ENCODE measurements around the gene SLC6A11.

The SLC6A11 gene

GRCh38 chr3:10919636-10920035, 103.6 kb downstream of the SLC6A11 start:
- Histone ChIP-seq H3K36me3 (ENCODE audit: control insufficient read depth, insufficient read depth, low read length) (no peaks in the 10 kb centered on the region), H3K4me3 (ENCODE audit: low read depth, low read length) (no peak overlapping the region), H3K9ac (ENCODE audit: low read depth, low read length) (no peak overlapping the region), H3K27ac (ENCODE audit: low read depth, low read length) (no peak overlapping the region), H3K27me3 (ENCODE audit: control insufficient read depth, insufficient read depth, low read length) (no peaks in the 10 kb centered on the region), H3K9me3 (ENCODE audit: control insufficient read depth, insufficient read depth, low read length) (no peaks in the 10 kb centered on the region), H3K4me1 (ENCODE audit: control insufficient read depth, insufficient read depth, low read length) (no peaks in the 10 kb centered on the region)

- H3K27me3 ChIP-seq (ENCODE audit: control insufficient read depth, insufficient read depth, low read length), result no peaks in the 10 kb centered on the region
- H3K4me1 ChIP-seq (ENCODE audit: control insufficient read depth, insufficient read depth, low read length), result no peaks in the 10 kb centered on the region
- H3K9ac ChIP-seq (ENCODE audit: low read depth, low read length), result no peak overlapping the region
- H3K4me3 ChIP-seq (ENCODE audit: low read depth, low read length), result no peak overlapping the region
- H3K9me3 ChIP-seq (ENCODE audit: control insufficient read depth, insufficient read depth, low read length), result no peaks in the 10 kb centered on the region
- H3K36me3 ChIP-seq (ENCODE audit: control insufficient read depth, insufficient read depth, low read length), result no peaks in the 10 kb centered on the region
- H3K27ac ChIP-seq (ENCODE audit: low read depth, low read length), result no peak overlapping the region
Observed at GRCh38 chr3:10925436-10926255, 109.6 kb downstream of the SLC6A11 start.

GRCh38 chr3:10926256-10926810, 110.3 kb downstream of the SLC6A11 start:
- no peaks in the 10 kb centered on the region for H3K9me3 ChIP-seq (ENCODE audit: control insufficient read depth, insufficient read depth, low read length)
- no peak overlapping the region for H3K9ac ChIP-seq (ENCODE audit: low read depth, low read length)
- H3K27me3 ChIP-seq (ENCODE audit: control insufficient read depth, insufficient read depth, low read length), result no peaks in the 10 kb centered on the region
- no peak overlapping the region for H3K4me3 ChIP-seq (ENCODE audit: low read depth, low read length)
- H3K36me3 ChIP-seq (ENCODE audit: control insufficient read depth, insufficient read depth, low read length), result no peaks in the 10 kb centered on the region
- H3K4me1 ChIP-seq (ENCODE audit: control insufficient read depth, insufficient read depth, low read length), result no peaks in the 10 kb centered on the region
- no peak overlapping the region for H3K27ac ChIP-seq (ENCODE audit: low read depth, low read length)

- no peaks in the 10 kb centered on the region for H3K27me3 ChIP-seq (ENCODE audit: control insufficient read depth, insufficient read depth, low read length)
Observed at GRCh38 chr3:10926811-10927521, 110.9 kb downstream of the SLC6A11 start.

GRCh38 chr3:10927551-10927950, 111.5 kb downstream of the SLC6A11 start:
- no peak overlapping the region for H3K4me3 ChIP-seq (ENCODE audit: low read depth, low read length)
- no peak overlapping the region for H3K27ac ChIP-seq (ENCODE audit: low read depth, low read length)
- H3K27me3 ChIP-seq (ENCODE audit: control insufficient read depth, insufficient read depth, low read length), result no peaks in the 10 kb centered on the region
- H3K9ac ChIP-seq (ENCODE audit: low read depth, low read length), result no peak overlapping the region
- H3K4me1 ChIP-seq (ENCODE audit: control insufficient read depth, insufficient read depth, low read length), result no peaks in the 10 kb centered on the region
- no peaks in the 10 kb centered on the region for H3K36me3 ChIP-seq (ENCODE audit: control insufficient read depth, insufficient read depth, low read length)
- H3K9me3 ChIP-seq (ENCODE audit: control insufficient read depth, insufficient read depth, low read length), result no peaks in the 10 kb centered on the region

More at GRCh38 chr3:10926811-10927521, 110.9 kb downstream of the SLC6A11 start:
- H3K36me3 ChIP-seq (ENCODE audit: control insufficient read depth, insufficient read depth, low read length), result no peaks in the 10 kb centered on the region
- H3K27ac ChIP-seq (ENCODE audit: low read depth, low read length), result no peak overlapping the region
- no peak overlapping the region for H3K9ac ChIP-seq (ENCODE audit: low read depth, low read length)
- H3K4me3 ChIP-seq (ENCODE audit: low read depth, low read length), result no peak overlapping the region
- H3K4me1 ChIP-seq (ENCODE audit: control insufficient read depth, insufficient read depth, low read length), result no peaks in the 10 kb centered on the region
- no peaks in the 10 kb centered on the region for H3K9me3 ChIP-seq (ENCODE audit: control insufficient read depth, insufficient read depth, low read length)

- Histone ChIP-seq H3K4me3 (ENCODE audit: low read depth, low read length) (no peak overlapping the region), H3K36me3 (ENCODE audit: control insufficient read depth, insufficient read depth, low read length) (no peaks in the 10 kb centered on the region), H3K9ac (ENCODE audit: low read depth, low read length) (no peak overlapping the region)
Observed at GRCh38 chr3:10928407-10928960, 112.5 kb downstream of the SLC6A11 start.

GRCh38 chr3:10928961-10929471, 113.0 kb downstream of the SLC6A11 start:
- H3K27ac ChIP-seq (ENCODE audit: low read depth, low read length), result no peak overlapping the region
- no peaks in the 10 kb centered on the region for H3K27me3 ChIP-seq (ENCODE audit: control insufficient read depth, insufficient read depth, low read length)
- H3K36me3 ChIP-seq (ENCODE audit: control insufficient read depth, insufficient read depth, low read length), result no peaks in the 10 kb centered on the region
- H3K9me3 ChIP-seq (ENCODE audit: control insufficient read depth, insufficient read depth, low read length), result no peaks in the 10 kb centered on the region
- H3K4me1 ChIP-seq (ENCODE audit: control insufficient read depth, insufficient read depth, low read length), result no peaks in the 10 kb centered on the region
- no peak overlapping the region for H3K9ac ChIP-seq (ENCODE audit: low read depth, low read length)
- H3K4me3 ChIP-seq (ENCODE audit: low read depth, low read length), result no peak overlapping the region

More at GRCh38 chr3:10928407-10928960, 112.5 kb downstream of the SLC6A11 start:
- H3K4me1 ChIP-seq (ENCODE audit: control insufficient read depth, insufficient read depth, low read length), result no peaks in the 10 kb centered on the region
- no peaks in the 10 kb centered on the region for H3K27me3 ChIP-seq (ENCODE audit: control insufficient read depth, insufficient read depth, low read length)
- no peak overlapping the region for H3K27ac ChIP-seq (ENCODE audit: low read depth, low read length)
- no peaks in the 10 kb centered on the region for H3K9me3 ChIP-seq (ENCODE audit: control insufficient read depth, insufficient read depth, low read length)

- Histone ChIP-seq H3K27ac (ENCODE audit: low read depth, low read length) (no peak overlapping the region), H3K9me3 (ENCODE audit: control insufficient read depth, insufficient read depth, low read length) (no peaks in the 10 kb centered on the region), H3K9ac (ENCODE audit: low read depth, low read length) (no peak overlapping the region), H3K27me3 (ENCODE audit: control insufficient read depth, insufficient read depth, low read length) (no peaks in the 10 kb centered on the region), H3K36me3 (ENCODE audit: control insufficient read depth, insufficient read depth, low read length) (no peaks in the 10 kb centered on the region), H3K4me3 (ENCODE audit: low read depth, low read length) (no peak overlapping the region), H3K4me1 (ENCODE audit: control insufficient read depth, insufficient read depth, low read length) (no peaks in the 10 kb centered on the region)
Observed at GRCh38 chr3:10929978-10930665, 114.1 kb downstream of the SLC6A11 start.

GRCh38 chr3:10930666-10931040, 114.6 kb downstream of the SLC6A11 start:
- no peak overlapping the region for H3K9ac ChIP-seq (ENCODE audit: low read depth, low read length)
- no peak overlapping the region for H3K4me3 ChIP-seq (ENCODE audit: low read depth, low read length)
- H3K4me1 ChIP-seq (ENCODE audit: control insufficient read depth, insufficient read depth, low read length), result no peaks in the 10 kb centered on the region
- H3K36me3 ChIP-seq (ENCODE audit: control insufficient read depth, insufficient read depth, low read length), result no peaks in the 10 kb centered on the region
- no peaks in the 10 kb centered on the region for H3K9me3 ChIP-seq (ENCODE audit: control insufficient read depth, insufficient read depth, low read length)
- no peaks in the 10 kb centered on the region for H3K27me3 ChIP-seq (ENCODE audit: control insufficient read depth, insufficient read depth, low read length)
- no peak overlapping the region for H3K27ac ChIP-seq (ENCODE audit: low read depth, low read length)

- Histone ChIP-seq H3K27me3 (ENCODE audit: control insufficient read depth, insufficient read depth, low read length) (no peaks in the 10 kb centered on the region), H3K36me3 (ENCODE audit: control insufficient read depth, insufficient read depth, low read length) (no peaks in the 10 kb centered on the region), H3K9me3 (ENCODE audit: control insufficient read depth, insufficient read depth, low read length) (no peaks in the 10 kb centered on the region), H3K9ac (ENCODE audit: low read depth, low read length) (no peak overlapping the region), H3K4me3 (ENCODE audit: low read depth, low read length) (no peak overlapping the region), H3K27ac (ENCODE audit: low read depth, low read length) (no peak overlapping the region), H3K4me1 (ENCODE audit: control insufficient read depth, insufficient read depth, low read length) (no peaks in the 10 kb centered on the region)
Observed at GRCh38 chr3:10932596-10932995, 116.6 kb downstream of the SLC6A11 start.
